ENCODE data around the gene SRBD1.

Gene SRBD1

GRCh38 chr2:45412754-45413379, 198.2 kb downstream of the SRBD1 start:
- DNase-seq, result peak; percentile 26

GRCh38 chr2:45409677-45410076, 201.4 kb downstream of the SRBD1 start:
- DNase-seq, result no peak

GRCh38 chr2:45406621-45407020, 204.4 kb downstream of the SRBD1 start:
- DNase-seq, result no peak

GRCh38 chr2:45404807-45405297, 206.2 kb downstream of the SRBD1 start:
- DNase-seq, result no peak

- DNase-seq, result no peak
These were observed 208.0 kb downstream of the SRBD1 start for GRCh38 chr2:45403036-45403435.

- no peak for DNase-seq
These were observed 209.6 kb downstream of the SRBD1 start for GRCh38 chr2:45401431-45401922.

- DNase-seq, result no peak
These were observed 211.9 kb downstream of the SRBD1 start for GRCh38 chr2:45399040-45399784.

- DNase-seq, result no peak
These were observed 213.8 kb downstream of the SRBD1 start for GRCh38 chr2:45397292-45397691.

- DNase-seq, result no peak
These were observed 214.4 kb downstream of the SRBD1 start for GRCh38 chr2:45396671-45397070.

- DNase-seq, result no peak
These were observed 216.2 kb downstream of the SRBD1 start for GRCh38 chr2:45394842-45395241.

GRCh38 chr2:45394216-45394615, 216.9 kb downstream of the SRBD1 start:
- no peak for DNase-seq

GRCh38 chr2:45391866-45392265, 219.2 kb downstream of the SRBD1 start:
- DNase-seq, result no peak

GRCh38 chr2:45390861-45391260, 220.2 kb downstream of the SRBD1 start:
- DNase-seq, result no peak

- DNase-seq, result no peak
These were observed 220.6 kb downstream of the SRBD1 start for GRCh38 chr2:45390441-45390840.

GRCh38 chr2:45388541-45389100, 222.4 kb downstream of the SRBD1 start:
- no peak for DNase-seq

- DNase-seq, result no peak
These were observed 228.3 kb downstream of the SRBD1 start for GRCh38 chr2:45382744-45383143.

GRCh38 chr2:45380131-45380836, 230.8 kb downstream of the SRBD1 start:
- no peak for DNase-seq

- no peak for DNase-seq
These were observed 231.5 kb downstream of the SRBD1 start for GRCh38 chr2:45379399-45380087.

GRCh38 chr2:45373534-45373933, 237.5 kb downstream of the SRBD1 start:
- no peak for DNase-seq

GRCh38 chr2:45370369-45370768, 240.7 kb downstream of the SRBD1 start:
- no peak for DNase-seq

GRCh38 chr2:45368792-45369191, 242.3 kb downstream of the SRBD1 start:
- DNase-seq, result no peak

- DNase-seq, result no peak
These were observed 249.4 kb downstream of the SRBD1 start for GRCh38 chr2:45361666-45362065.

- DNase-seq, result no peak
These were observed 256.3 kb downstream of the SRBD1 start for GRCh38 chr2:45354776-45355175.
